MM.1S (cell line): ENCODE results near the gene NEK6.

Source experiments
- DNase-seq: peaks from one replicate; pipeline ENCODE4 v3.0.0-alpha.2; 2015
- H2AFZ ChIP-seq: fragments of 300-600 bp; sonication (generic); 2 replicates; pipeline ENCODE4 v1.6.0; 2016; ENCODE audit warnings: antibody characterized with exemption, low read length
- H3F3A ChIP-seq: fragments of 300-600 bp; sonication (generic); 2 replicates; pipeline ENCODE4 v1.6.1; 2016; ENCODE audit warnings: mild to moderate bottlenecking, antibody characterized with exemption, low read length, moderate library complexity, mixed read lengths; ENCODE audit not compliant: insufficient read depth
- H3K27ac ChIP-seq: fragments of 300-600 bp; sonication (generic); 2 replicates; pipeline ENCODE4 v1.5.1; 2016; ENCODE audit warnings: mild to moderate bottlenecking, low read length
- H3K27me3 ChIP-seq: fragments of 300-600 bp; sonication (generic); replicated peaks from 2 replicates; pipeline ENCODE4 v1.6.0; 2016; ENCODE audit warnings: low read length; ENCODE audit not compliant: insufficient read depth
- H3K36me3 ChIP-seq: fragments of 300-600 bp; sonication (generic); replicated peaks from 2 replicates; pipeline ENCODE4 v1.6.1; 2016; ENCODE audit warnings: mild to moderate bottlenecking, low read length, mixed read lengths; ENCODE audit not compliant: insufficient read depth
- H3K4me1 ChIP-seq: fragments of 300-600 bp; sonication (generic); 2 replicates; pipeline ENCODE4 v1.6.1; 2016; ENCODE audit warnings: low read length, mixed read lengths
- H3K4me2 ChIP-seq: fragments of 300-600 bp; sonication (generic); 2 replicates; pipeline ENCODE4 v1.6.0; 2016; ENCODE audit warnings: low read depth, low read length
- H3K4me3 ChIP-seq: fragments of 300-600 bp; sonication (generic); 2 replicates; pipeline ENCODE4 v1.5.1; 2016; ENCODE audit warnings: low read length, mixed read lengths
- H3K79me2 ChIP-seq: fragments of 300-600 bp; sonication (generic); 2 replicates; pipeline ENCODE4 v1.6.1; 2016; ENCODE audit warnings: mixed run types, low read length, mixed read lengths
- H3K9ac ChIP-seq: fragments of 300-600 bp; sonication (generic); 2 replicates; pipeline ENCODE4 v1.6.1; 2016; ENCODE audit warnings: low read length, mixed read lengths
- H3K9me2 ChIP-seq: fragments of 300-600 bp; sonication (generic); replicated peaks from 2 replicates; pipeline ENCODE4 v1.6.1; 2016; ENCODE audit warnings: mild to moderate bottlenecking, low read length, mixed read lengths; ENCODE audit not compliant: insufficient read depth
- H3K9me3 ChIP-seq: fragments of 300-600 bp; sonication (generic); replicated peaks from 2 replicates; pipeline ENCODE4 v1.6.1; 2016; ENCODE audit warnings: mild to moderate bottlenecking, low read length, mixed read lengths; ENCODE audit not compliant: insufficient read depth
- H4K20me1 ChIP-seq: fragments of 300-600 bp; sonication (generic); 2 replicates; pipeline ENCODE4 v1.6.1; 2016; ENCODE audit warnings: mild to moderate bottlenecking, low read length, moderate library complexity, mixed read lengths; ENCODE audit not compliant: insufficient read depth
- CTCF ChIP-seq: fragments of 300-600 bp; sonication (generic); IDR thresholded peaks from 2 replicates; pipeline ENCODE4 v1.5.1; 2016; ENCODE audit warnings: antibody characterized with exemption, low read length, mixed read lengths
- EZH2 ChIP-seq: fragments of 300-600 bp; sonication (generic); optimal IDR thresholded peaks from 2 replicates; pipeline ENCODE3; 2017; ENCODE audit warnings: low read depth, mild to moderate bottlenecking, antibody characterized with exemption, low read length, mixed read lengths
- EZH2phosphoT487 ChIP-seq: fragments of 300-600 bp; sonication (generic); IDR thresholded peaks from 2 replicates; pipeline ENCODE4 v1.6.1; 2018; ENCODE audit warnings: antibody characterized with exemption, low read length

NEK6 gene

GRCh38 chr9:124304285-124304684 is 46.5 kb downstream of the NEK6 start:
- Histone ChIP-seq H3K79me2 (no peaks in the 10 kb centered on the region), H3K4me3 (no peak overlapping the region)

GRCh38 chr9:124306098-124306735 is 48.5 kb downstream of the NEK6 start:
- no peaks in the 10 kb centered on the region for H3F3A ChIP-seq
- no peaks in the 10 kb centered on the region for H3K36me3 ChIP-seq
- H3K27me3 ChIP-seq = no peaks in the 10 kb centered on the region
- no peaks in the 10 kb centered on the region for H3K9me2 ChIP-seq
- H3K27ac ChIP-seq = no peak overlapping the region
- no peaks in the 10 kb centered on the region for H3K79me2 ChIP-seq
- no peaks in the 10 kb centered on the region for H4K20me1 ChIP-seq
- no peak overlapping the region for H3K4me3 ChIP-seq
- no peak for DNase-seq
- no peaks in the 10 kb centered on the region for H3K9me3 ChIP-seq
- no peak overlapping the region for H3K9ac ChIP-seq
- H2AFZ ChIP-seq = no peak overlapping the region
- H3K4me2 ChIP-seq = no peak overlapping the region
- no peaks in the 10 kb centered on the region for H3K4me1 ChIP-seq
- TF ChIP-seq EZH2phosphoT487 (no peak), CTCF (no peak), EZH2 (no peak)

More at GRCh38 chr9:124304285-124304684, 46.5 kb downstream of the NEK6 start:
- H2AFZ ChIP-seq = no peak overlapping the region
- no peaks in the 10 kb centered on the region for H4K20me1 ChIP-seq
- no peak overlapping the region for H3K27ac ChIP-seq
- no peaks in the 10 kb centered on the region for H3K36me3 ChIP-seq
- no peaks in the 10 kb centered on the region for H3K9me2 ChIP-seq
- no peaks in the 10 kb centered on the region for H3K27me3 ChIP-seq
- no peak for TF ChIP-seq EZH2
- no peak overlapping the region for H3K9ac ChIP-seq
- H3K9me3 ChIP-seq = no peaks in the 10 kb centered on the region
- no peak for DNase-seq
- no peaks in the 10 kb centered on the region for H3F3A ChIP-seq
- H3K4me2 ChIP-seq = no peak overlapping the region
- no peaks in the 10 kb centered on the region for H3K4me1 ChIP-seq

GRCh38 chr9:124307379-124308030 is 49.8 kb downstream of the NEK6 start:
- TF ChIP-seq EZH2 (no peak), CTCF (no peak), EZH2phosphoT487 (no peak)
- H3K27ac ChIP-seq = no peak overlapping the region
- no peak for DNase-seq
- no peaks in the 10 kb centered on the region for H3K79me2 ChIP-seq
- H3K4me2 ChIP-seq = no peak overlapping the region
- no peak overlapping the region for H3K9ac ChIP-seq
- H3K9me2 ChIP-seq = no peaks in the 10 kb centered on the region
- H3K4me3 ChIP-seq = no peak overlapping the region
- no peaks in the 10 kb centered on the region for H3K36me3 ChIP-seq
- no peaks in the 10 kb centered on the region for H3F3A ChIP-seq
- no peak overlapping the region for H2AFZ ChIP-seq
- H4K20me1 ChIP-seq = no peaks in the 10 kb centered on the region
- no peaks in the 10 kb centered on the region for H3K9me3 ChIP-seq
- H3K4me1 ChIP-seq = no peaks in the 10 kb centered on the region
- no peaks in the 10 kb centered on the region for H3K27me3 ChIP-seq
